GM21529 (cell line): ENCODE data around the gene TMSB10.
"Not testable (repeated sequence)": the region's sequence is repeated elsewhere in the genome, so short reads cannot be mapped to it uniquely, and the experiment has no call there.

Experiments used
- ATAC-seq: cut with Tn5 transposase; IDR thresholded peaks from one replicate; pipeline ENCODE4 v1.9.1; 2021; ENCODE audit not compliant: unreplicated experiment

TMSB10 gene

GRCh38 chr2:84905181-84906107 lies at the start of gene TMSB10:
Gene TMSB10, plus strand, starts transcription at chr2:84905656.
- ATAC-seq: peak; percentile 65

DNA sequence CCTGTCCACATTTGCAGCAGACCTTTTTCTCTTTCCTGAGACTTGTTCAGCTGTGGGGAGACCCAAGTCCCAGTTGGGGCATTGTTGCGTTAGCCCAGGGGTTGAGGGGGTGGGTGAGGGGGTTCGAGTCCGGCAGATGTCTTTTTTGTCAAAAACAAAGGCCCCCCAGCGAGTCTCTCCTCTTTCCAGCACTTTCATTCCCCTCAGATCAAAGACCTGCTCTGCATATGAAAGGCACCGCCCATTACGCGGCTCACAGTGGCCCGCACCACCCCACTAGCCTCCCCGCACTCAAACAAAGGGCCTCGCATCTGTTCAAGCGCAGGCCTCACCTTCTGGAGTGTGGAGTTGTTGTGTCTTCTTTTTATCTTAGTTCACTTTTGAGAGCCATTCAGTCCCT lies 49.7 kb upstream of the TMSB10 start:
- ATAC-seq: no peak

GRCh38 chr2:84856787-84857186 lies 48.7 kb upstream of the TMSB10 start:
- no peak for ATAC-seq

DNA sequence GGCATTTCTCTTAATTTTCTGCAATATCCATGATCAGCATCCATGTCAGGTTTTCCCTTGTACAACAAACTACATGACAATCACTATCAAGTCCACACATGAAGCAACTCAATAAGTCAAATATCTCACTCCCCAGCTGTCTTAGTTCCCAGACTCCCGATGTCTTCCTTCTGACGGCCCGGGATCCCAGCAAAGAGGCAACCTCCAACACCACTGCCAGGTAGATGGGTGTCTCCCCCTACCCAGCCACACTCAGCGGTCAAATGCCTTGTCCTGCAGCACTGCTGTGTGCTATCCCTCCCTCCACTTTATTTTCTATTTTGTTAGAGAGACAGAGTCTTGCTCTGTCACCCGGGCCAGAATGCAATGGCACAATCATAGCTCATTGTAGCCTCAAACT lies 47.9 kb upstream of the TMSB10 start:
- no peak for ATAC-seq

DNA sequence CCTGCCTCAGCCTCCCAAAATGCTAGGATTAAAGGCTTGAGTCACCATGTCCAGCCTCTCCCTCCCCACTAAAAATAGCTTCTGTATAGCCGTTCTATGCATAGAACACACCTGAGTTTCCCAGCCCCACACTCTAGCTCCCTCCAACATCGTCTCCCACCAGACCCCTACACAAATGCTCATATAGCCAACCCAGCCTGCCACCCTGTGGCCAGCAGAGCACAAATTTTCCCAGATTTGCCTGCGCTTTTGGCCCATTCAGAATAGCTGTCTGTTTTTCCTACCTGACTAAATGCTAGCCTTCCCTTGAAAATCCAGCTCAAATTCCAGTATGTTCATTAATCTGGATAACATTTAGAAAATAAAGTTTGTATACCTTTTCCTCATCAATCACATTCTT lies 47.3 kb upstream of the TMSB10 start:
- ATAC-seq: no peak

DNA sequence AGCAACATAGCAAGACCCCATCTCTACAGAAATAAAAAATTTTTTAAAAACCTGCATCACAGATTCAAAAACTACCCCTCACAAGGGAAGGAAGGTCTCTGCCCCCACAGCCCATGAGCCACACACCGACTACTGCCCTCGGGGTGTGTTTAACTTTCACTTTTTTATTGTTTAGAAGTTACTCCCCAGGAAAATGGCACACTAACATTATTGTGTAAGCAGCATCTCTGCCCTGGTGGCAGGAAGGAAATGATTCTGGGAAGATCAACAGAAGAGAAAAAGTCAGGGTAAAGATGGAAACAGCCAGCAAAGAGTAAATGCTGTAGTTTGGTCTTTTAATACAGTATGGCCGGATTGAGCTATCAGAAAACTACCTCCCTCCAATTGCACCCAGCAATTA lies 46.5 kb upstream of the TMSB10 start:
- no peak for ATAC-seq

DNA sequence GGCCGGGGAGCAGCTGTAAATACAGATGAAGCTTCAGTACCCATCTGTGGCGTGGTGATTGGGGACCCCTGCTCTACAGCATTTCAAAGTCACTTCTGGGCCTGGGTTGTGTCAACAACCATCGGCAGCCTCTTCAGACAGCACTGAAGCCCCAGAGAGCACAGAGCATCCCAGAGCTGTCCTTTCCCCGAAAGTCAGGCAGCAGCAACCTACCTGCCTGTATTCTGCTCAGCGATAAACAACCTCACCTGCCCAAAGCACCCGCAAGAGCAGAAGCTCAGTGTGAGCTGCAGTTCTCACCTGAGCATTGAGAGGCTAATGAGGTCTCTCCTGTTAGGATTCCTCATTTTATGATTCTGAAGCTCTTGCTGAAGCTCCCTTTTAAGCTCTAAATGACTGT lies 43.9 kb upstream of the TMSB10 start:
- ATAC-seq: no peak

- no peak for ATAC-seq
Measured at GRCh38 chr2:84862006-84862405, 43.5 kb upstream of the TMSB10 start.

DNA sequence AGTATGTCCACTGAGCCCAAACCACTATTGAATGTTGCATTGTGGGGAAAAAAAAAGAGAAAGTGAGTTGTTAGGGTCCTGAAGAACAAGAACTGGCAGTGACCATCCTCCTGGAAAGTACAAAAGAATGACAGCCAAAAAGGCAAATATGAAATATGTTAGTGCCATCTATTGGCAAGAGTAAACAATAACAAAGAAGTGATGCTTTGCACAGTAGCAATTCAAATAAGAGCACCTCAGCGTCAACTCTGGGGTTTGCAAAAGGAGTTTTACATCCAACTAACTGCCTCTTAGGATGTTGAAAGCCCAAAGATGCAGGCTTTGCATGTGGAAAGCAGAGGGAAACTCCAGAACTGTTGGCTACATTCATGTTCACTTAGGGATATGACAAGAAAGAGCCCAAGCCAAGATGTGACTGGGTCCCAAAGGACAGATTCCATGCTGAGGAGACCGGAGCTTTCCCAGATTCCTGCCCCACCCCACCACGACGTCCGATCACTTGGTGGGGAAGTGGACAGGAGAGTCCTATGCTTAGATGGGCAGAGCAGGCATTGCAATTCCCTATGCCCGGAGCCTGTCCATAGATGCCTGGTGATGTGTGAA lies 40.2 kb upstream of the TMSB10 start:
- peak; percentile 72 for ATAC-seq

- ATAC-seq: no peak
Measured at GRCh38 chr2:84866122-84866521, 39.3 kb upstream of the TMSB10 start.

DNA sequence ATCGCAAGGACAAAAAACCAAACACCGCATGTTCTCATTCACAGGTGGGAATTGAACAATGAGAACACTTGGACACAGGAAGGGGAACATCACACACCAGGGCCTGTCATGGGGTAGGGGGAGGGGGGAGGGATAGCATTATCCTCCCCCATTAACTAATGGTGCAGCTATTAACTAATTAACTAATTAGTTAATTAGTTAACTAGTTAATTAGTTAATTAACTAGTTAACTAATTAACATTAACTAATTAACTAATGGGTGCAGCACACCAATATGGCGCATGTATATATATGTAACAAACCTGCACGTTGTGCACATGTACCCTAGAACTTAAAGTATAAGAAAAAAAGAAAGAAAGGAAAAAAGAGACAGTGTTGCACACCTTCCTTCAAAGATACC lies 37.1 kb upstream of the TMSB10 start:
- not testable (repeated sequence) for ATAC-seq

DNA sequence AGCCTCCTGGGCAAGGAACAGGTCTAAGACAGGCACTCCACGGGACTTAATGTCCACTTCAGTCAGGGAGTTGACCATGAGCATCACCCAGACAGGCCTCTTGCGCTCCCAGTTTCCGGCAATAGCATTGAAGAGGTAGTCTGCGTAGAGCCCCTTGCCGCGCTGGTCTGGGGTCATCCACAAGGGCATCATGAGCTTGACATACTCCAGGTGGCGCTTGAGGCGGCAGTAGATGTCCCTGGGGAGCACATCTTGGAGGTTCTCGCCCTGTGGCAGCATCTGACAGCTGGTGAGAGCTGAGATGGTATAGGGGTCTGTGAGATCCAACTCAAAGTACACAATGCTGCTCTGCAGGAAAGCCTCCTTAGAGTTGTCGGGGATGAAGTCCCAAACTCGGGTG lies 35.1 kb upstream of the TMSB10 start:
- ATAC-seq: peak; percentile 58

DNA sequence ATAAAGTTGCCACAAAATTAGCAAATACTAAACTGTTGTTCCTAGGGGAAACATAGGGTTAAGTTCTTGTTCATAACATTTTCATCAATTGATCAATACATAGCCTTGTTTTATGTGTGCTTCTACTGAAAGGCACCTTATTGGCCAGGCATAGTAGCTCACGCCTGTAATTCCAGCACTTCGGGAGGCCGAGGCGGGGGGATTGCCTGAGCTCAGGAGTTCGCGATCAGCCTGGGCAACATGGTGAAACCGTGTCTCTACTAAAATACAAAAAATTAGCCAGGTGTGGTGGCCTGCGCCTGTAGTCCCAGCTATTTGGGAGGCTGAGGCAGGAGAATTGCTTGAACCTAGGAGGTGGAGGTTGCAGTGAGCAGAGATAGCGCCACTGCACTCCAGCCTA lies 32.8 kb upstream of the TMSB10 start:
- ATAC-seq: not testable (repeated sequence)

DNA sequence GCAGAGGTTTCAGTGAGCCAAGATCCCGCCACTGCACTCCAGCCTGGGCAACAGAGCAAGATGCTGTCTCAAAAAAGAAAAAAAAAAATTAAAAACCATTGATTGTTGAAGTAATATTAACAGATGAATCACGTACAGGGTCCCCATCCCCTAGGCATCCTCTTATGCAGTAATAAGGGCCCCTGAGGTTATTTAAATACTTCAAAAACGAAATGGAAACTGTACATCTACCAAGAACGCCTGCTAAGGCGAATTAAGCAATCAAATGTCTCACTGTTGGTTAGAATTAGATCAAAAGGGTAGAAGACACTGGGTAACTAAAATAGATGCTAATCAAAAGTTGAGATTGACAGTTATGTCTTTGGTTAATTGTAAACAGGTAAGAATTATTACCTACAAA lies 32.1 kb upstream of the TMSB10 start:
- ATAC-seq: no peak

DNA sequence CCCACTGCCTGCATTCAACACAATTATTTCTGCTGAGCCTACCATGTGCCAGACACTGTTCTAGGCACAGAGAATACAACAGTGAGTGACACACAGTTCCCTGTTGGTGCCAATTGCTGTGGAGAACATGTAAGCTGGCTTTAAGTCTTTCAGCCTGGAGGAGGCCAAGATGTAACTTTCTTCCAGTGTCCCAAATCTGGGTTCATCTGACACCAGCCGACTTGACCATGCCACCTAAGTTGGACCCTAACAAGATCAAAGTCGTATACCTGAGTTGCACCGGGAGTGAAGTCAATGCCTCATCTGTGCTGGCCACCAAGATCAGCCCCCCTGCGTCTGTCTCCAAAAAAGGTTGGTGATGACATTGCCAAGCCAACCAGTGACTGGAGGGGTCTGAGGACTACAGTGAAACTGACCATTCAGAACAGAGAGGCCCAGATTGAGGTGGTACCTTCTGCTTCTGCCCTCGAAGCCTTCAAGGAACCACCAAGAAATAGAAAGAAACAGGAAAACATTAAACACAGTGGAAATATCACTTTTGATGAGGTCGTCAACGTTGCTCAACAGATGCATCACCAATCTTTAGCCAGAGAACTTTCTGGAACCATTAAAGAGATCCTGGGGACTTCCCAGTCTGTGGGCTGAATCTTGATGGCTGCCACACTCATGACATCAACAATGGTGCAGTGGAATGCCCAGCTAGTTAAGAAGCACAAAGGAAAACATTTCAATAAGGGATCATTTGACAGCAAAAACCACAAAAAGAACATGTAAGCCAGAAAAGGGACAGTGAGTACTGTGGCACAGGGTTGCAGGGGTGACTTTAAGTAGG lies 30.9 kb upstream of the TMSB10 start:
- ATAC-seq: no peak

DNA sequence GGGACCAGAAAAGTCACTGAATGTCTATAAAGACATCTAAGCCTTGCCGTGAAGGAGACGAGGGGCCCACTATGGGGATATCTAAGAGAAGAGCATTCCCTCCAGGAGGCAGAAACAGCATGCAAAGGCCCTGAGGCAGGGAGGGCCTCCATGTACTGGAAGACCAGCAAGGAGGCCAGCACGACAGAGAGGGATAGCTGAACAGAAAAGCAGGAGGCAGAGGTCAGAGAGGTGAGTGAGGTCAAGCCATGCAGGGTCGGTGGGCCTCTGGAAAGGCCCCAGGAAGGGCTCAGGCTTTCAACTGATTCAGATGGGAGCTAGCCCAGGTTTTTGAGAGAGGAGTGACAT lies 30.3 kb upstream of the TMSB10 start:
- ATAC-seq: no peak

DNA sequence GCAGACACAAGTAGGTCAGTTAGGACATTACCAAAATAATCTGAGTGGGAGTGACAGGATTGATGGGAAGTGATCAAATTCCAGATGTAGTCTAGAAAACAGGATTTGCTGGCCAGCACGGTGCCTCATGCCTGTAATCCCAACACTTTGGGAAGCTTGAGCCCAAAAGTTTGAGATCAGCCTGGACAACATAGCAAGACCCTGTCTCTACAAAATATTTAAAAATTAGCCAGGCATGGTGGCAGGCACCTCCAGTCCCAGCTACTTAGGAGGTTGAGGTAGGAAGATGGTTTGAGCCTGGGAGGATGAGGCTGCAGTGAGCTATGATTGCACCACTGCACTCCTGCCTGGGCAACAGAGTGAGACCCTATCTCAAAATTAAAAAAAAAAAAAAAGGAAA lies 29.8 kb upstream of the TMSB10 start:
- ATAC-seq: not testable (repeated sequence)

GRCh38 chr2:84876369-84876768 lies 29.1 kb upstream of the TMSB10 start:
- ATAC-seq: no peak

DNA sequence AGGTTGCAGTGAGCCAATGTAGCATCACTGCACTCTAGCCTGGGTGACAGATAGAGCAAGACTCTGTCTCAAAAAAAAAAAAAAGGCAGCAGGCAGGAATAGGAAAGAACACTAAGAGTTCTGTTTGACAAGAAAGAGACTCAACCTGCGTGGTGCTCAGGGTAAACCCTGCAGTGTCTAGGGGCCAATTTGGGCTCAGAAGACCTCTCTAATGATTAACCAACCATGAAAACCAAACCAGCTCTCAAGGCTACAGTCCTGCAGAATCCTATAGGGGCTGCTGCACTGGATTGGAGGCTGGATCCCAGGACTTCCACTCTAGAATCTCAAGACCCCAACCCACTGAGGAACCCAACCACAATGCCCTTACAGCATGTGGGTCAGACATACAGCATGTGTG lies 27.0 kb upstream of the TMSB10 start:
- ATAC-seq: no peak

DNA sequence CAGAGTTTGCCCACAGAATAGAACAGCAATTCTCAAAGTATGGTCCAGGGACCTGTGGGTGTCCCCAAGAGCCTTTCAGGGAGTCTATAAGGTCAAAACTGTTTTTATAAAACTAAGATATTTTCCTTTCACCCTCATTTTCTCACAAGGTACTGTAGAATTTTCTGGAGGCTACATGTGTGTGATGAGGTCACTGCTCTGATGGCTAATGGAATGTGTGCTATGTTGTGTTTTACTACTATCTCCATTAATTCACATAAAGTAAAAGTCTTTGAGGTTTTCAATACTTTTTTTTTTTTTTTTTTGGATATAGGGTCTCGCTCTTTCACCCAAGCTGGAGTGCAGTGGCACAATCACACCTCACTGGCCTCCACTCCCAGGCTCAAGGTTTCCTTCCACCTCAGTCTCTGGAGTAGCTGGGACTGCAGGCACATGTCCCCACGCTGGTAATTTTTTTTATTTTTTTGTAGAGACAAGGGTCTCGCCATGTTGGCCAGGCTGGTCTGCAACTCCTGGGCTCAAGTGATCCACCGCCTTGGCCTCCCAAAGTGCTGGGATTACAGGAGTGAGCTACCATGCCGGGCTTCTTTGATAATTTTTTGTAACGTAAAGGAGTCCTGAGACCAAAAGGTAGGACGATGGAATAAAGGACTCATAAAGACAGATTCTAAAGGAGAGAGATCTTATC lies 26.4 kb upstream of the TMSB10 start:
- ATAC-seq: no peak
